A673 (cell line): ENCODE results near the gene WIPF2. TPM values are rescaled to one million over a fixed set of nuclear protein-coding genes. Genes with fewer than 3 reads are reported as not detected.

Experiments
- microRNA-seq: library from miRNA; unstranded; fragments of <30 nt; microRNA quantifications from one replicate; pipeline ENCODE4 v1.2.0, GENCODE V29; 2021
- total RNA-seq: library from RNA; stranded (reverse); gene quantifications from 2 replicates; pipeline ENCODE4 v1.2.3, GENCODE V29; 2021

WIPF2 gene
- total RNA-seq, 1 experiment from 2014 or later: 16.3 TPM

Small RNAs within 50 kb of the gene (microRNA-seq; reads per million reads assigned to microRNA genes)
- gene MIR6867: not detected

Other genes with a start within 250 kb of the WIPF2 start
- gene PSMD3, start 238.5 kb upstream of the WIPF2 start, total RNA-seq: 161 and 168 TPM in 2 replicates
- gene CSF3, start 203.9 kb upstream of the WIPF2 start, total RNA-seq: not detected in 2 replicates
- 48.7 and 50.7 TPM in 2 replicates for gene MED24, start 164.9 kb upstream of the WIPF2 start, total RNA-seq
- gene THRA, start 156.3 kb upstream of the WIPF2 start, total RNA-seq: 14.5 and 18.7 TPM in 2 replicates
- 1.9 and 2.6 TPM in 2 replicates for gene NR1D1, start 118.7 kb upstream of the WIPF2 start, total RNA-seq
- gene MSL1, start 97.3 kb upstream of the WIPF2 start, total RNA-seq: 56.9 and 59.9 TPM in 2 replicates
- gene CASC3, start 78.8 kb upstream of the WIPF2 start, total RNA-seq: 65.1 and 66.5 TPM in 2 replicates
- gene RAPGEFL1, start 41.8 kb upstream of the WIPF2 start, total RNA-seq: 11.4 and 11.9 TPM in 2 replicates
- gene CDC6, start 68.6 kb downstream of the WIPF2 start, total RNA-seq: 82.6 and 85.7 TPM in 2 replicates
- 25.4 and 30.3 TPM in 2 replicates for gene RARA, start 89.9 kb downstream of the WIPF2 start, total RNA-seq
- gene GJD3, start 145.4 kb downstream of the WIPF2 start, total RNA-seq: not detected in 2 replicates
- 188 and 216 TPM in 2 replicates for gene TOP2A, start 198.6 kb downstream of the WIPF2 start, total RNA-seq
- gene IGFBP4, start 224.1 kb downstream of the WIPF2 start, total RNA-seq: 4.8 and 6.5 TPM in 2 replicates